Measurements from ENCODE around the gene ZSCAN5A.
A peak's percentile ranks its signal among the peaks of the same experiment; 100 is the strongest.
"Not testable (repeated sequence)": the region's sequence is repeated elsewhere in the genome, so short reads cannot be mapped to it uniquely, and the experiment has no call there.

Gene ZSCAN5A

GRCh38 chr19:56270676-56271075 lies 44.0 kb downstream of the ZSCAN5A start:
- no peak for DNase-seq

- no peak for DNase-seq
These were observed 45.3 kb downstream of the ZSCAN5A start for GRCh38 chr19:56269348-56269747.

- DNase-seq: no peak
These were observed 48.6 kb downstream of the ZSCAN5A start for GRCh38 chr19:56266051-56266450.

- DNase-seq: no peak
These were observed 51.3 kb downstream of the ZSCAN5A start for GRCh38 chr19:56263319-56263718.

- not testable (repeated sequence) for DNase-seq
These were observed 52.7 kb downstream of the ZSCAN5A start for GRCh38 chr19:56261932-56262331.

- no peak for DNase-seq
These were observed 53.5 kb downstream of the ZSCAN5A start for GRCh38 chr19:56261145-56261544.

- no peak for DNase-seq
These were observed 56.4 kb downstream of the ZSCAN5A start for GRCh38 chr19:56258272-56258671.

GRCh38 chr19:56253737-56254136 lies 60.9 kb downstream of the ZSCAN5A start:
- DNase-seq: no peak

GRCh38 chr19:56252699-56253422 lies 61.8 kb downstream of the ZSCAN5A start:
- peak; percentile 93 for DNase-seq

GRCh38 chr19:56248736-56249338 lies 65.8 kb downstream of the ZSCAN5A start:
- not testable (repeated sequence) for DNase-seq

- DNase-seq: not testable (repeated sequence)
These were observed 68.9 kb downstream of the ZSCAN5A start for GRCh38 chr19:56245764-56246163.

GRCh38 chr19:56245121-56245740 lies 69.4 kb downstream of the ZSCAN5A start:
- DNase-seq: no peak

GRCh38 chr19:56223481-56223880 lies 91.2 kb downstream of the ZSCAN5A start:
- no peak for DNase-seq

- no peak for DNase-seq
These were observed 91.7 kb downstream of the ZSCAN5A start for GRCh38 chr19:56222901-56223300.

- DNase-seq: no peak
These were observed 92.8 kb downstream of the ZSCAN5A start for GRCh38 chr19:56221851-56222250.

- DNase-seq: peak; percentile 55
These were observed 93.2 kb downstream of the ZSCAN5A start for GRCh38 chr19:56221442-56221841.

GRCh38 chr19:56218961-56219360 lies 95.7 kb downstream of the ZSCAN5A start:
- DNase-seq: no peak

- peak; percentile 77 for DNase-seq
These were observed 97.3 kb downstream of the ZSCAN5A start for GRCh38 chr19:56217039-56217949.

GRCh38 chr19:56211718-56212117 lies 102.9 kb downstream of the ZSCAN5A start:
- DNase-seq: no peak

GRCh38 chr19:56210036-56210435 lies 104.6 kb downstream of the ZSCAN5A start:
- not testable (repeated sequence) for DNase-seq

GRCh38 chr19:56209091-56209490 lies 105.5 kb downstream of the ZSCAN5A start:
- DNase-seq: no peak

- not testable (repeated sequence) for DNase-seq
These were observed 107.1 kb downstream of the ZSCAN5A start for GRCh38 chr19:56207581-56207980.

- DNase-seq: no peak
These were observed 112.7 kb downstream of the ZSCAN5A start, which contains the start of gene ZSCAN5C for GRCh38 chr19:56201973-56202372. Gene ZSCAN5C, plus strand, starts transcription at chr19:56202273. Its CDS starts 3,641 bp downstream, at chr19:56205914.
